Type B pancreatic cell (in vitro differentiated cells): ENCODE results near the gene LRP1B. TPM values are rescaled to one million over a fixed set of nuclear protein-coding genes. Genes with fewer than 3 reads are reported as not detected.
"Not testable (repeated sequence)": the region's sequence is repeated elsewhere in the genome, so short reads cannot be mapped to it uniquely, and the experiment has no call there.

Source experiments
- DNase-seq: peaks from one replicate; pipeline ENCODE4 v3.0.0; 2021; ENCODE audit warnings: mixed read lengths; ENCODE audit not compliant: unreplicated experiment; ENCODE audit errors: extremely low spot score
- H3K27ac Mint-ChIP-seq: 2 replicates; pipeline ENCODE4 v1.8.0; 2021; ENCODE audit warnings: mild to moderate bottlenecking, mixed read lengths
- H3K27me3 Mint-ChIP-seq: 2 replicates; pipeline ENCODE4 v1.8.0; 2021; ENCODE audit warnings: mixed read lengths
- H3K36me3 Mint-ChIP-seq: 2 replicates; pipeline ENCODE4 v1.8.0; 2021; ENCODE audit warnings: mixed read lengths
- H3K4me1 Mint-ChIP-seq: one replicate; pipeline ENCODE4 v1.8.0; 2021; ENCODE audit warnings: mixed read lengths; ENCODE audit not compliant: unreplicated experiment
- H3K4me3 Mint-ChIP-seq: 2 replicates; pipeline ENCODE4 v1.8.0; 2021; ENCODE audit warnings: mild to moderate bottlenecking, mixed read lengths
- H3K9me3 Mint-ChIP-seq: 2 replicates; pipeline ENCODE4 v1.8.0; 2021; ENCODE audit warnings: mixed read lengths
- total RNA-seq: library from RNA; stranded (reverse); gene quantifications from 2 replicates; pipeline ENCODE4 v1.2.1, GENCODE V29; 2021; ENCODE audit warnings: low replicate concordance
- TF ChIP-seq, protein P1 (sequence below): fragments of 200-600 bp; sonication (generic); conservative IDR thresholded peaks from 2 replicates; pipeline ENCODE4 v1.5.0; 2021; ENCODE audit warnings: antibody characterized with exemption, mild to moderate bottlenecking

Gene LRP1B
- total RNA-seq, 1 donor from 2014 or later = 16.0 TPM

DNA sequence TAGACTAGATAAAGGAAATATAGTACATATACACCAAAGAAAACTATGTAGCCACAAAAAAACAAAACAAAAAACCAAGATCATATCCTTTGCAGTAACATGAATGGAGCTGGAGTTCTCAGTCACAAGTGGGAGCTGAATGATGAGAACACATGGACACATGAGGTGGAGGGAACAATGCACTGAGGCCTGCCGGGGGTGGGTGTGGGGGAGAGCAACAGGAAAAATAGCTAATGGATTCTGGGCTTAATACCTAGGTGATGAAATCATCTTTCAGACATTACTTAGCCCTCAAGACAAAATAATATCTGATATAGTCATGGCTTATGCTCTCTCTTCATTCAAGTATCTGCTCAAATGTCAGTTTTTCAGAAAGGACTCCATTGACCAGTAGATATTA is 930.6 kb downstream of the LRP1B start:
- Mint-ChIP-seq H3K4me1 (no peaks in the 10 kb centered on the region), H3K27me3 (no peaks in the 10 kb centered on the region), H3K27ac (no peak overlapping the region), H3K36me3 (no peaks in the 10 kb centered on the region), H3K4me3 (no peak overlapping the region), H3K9me3 (no peaks in the 10 kb centered on the region)
- no peak for DNase-seq
- TF ChIP-seq, protein P1, sequence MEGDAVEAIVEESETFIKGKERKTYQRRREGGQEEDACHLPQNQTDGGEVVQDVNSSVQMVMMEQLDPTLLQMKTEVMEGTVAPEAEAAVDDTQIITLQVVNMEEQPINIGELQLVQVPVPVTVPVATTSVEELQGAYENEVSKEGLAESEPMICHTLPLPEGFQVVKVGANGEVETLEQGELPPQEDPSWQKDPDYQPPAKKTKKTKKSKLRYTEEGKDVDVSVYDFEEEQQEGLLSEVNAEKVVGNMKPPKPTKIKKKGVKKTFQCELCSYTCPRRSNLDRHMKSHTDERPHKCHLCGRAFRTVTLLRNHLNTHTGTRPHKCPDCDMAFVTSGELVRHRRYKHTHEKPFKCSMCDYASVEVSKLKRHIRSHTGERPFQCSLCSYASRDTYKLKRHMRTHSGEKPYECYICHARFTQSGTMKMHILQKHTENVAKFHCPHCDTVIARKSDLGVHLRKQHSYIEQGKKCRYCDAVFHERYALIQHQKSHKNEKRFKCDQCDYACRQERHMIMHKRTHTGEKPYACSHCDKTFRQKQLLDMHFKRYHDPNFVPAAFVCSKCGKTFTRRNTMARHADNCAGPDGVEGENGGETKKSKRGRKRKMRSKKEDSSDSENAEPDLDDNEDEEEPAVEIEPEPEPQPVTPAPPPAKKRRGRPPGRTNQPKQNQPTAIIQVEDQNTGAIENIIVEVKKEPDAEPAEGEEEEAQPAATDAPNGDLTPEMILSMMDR = no peak

DNA sequence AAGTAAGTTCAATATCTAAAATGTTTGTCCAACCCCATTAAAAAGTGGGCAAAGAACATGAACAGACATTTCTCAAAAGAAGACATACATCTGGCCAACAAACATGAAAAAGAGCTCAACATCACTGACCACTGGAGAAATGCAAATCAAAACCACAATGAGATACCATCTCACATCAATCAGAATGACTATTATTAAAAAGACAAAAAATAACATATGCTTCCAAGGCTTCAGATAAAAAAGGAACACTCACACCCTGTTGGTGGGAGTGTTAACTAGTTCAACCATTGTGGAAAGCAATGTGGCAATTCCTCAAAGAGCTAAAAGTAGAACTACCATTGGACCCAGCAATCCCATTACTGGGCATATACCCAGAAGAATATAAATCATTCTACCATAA is 931.1 kb downstream of the LRP1B start:
- no peak overlapping the region for H3K27ac Mint-ChIP-seq
- H3K4me1 Mint-ChIP-seq = no peaks in the 10 kb centered on the region
- H3K27me3 Mint-ChIP-seq = no peaks in the 10 kb centered on the region
- no peaks in the 10 kb centered on the region for H3K36me3 Mint-ChIP-seq
- H3K4me3 Mint-ChIP-seq = no peak overlapping the region
- TF ChIP-seq, protein P1 = no peak
- DNase-seq = no peak
- H3K9me3 Mint-ChIP-seq = no peaks in the 10 kb centered on the region

DNA sequence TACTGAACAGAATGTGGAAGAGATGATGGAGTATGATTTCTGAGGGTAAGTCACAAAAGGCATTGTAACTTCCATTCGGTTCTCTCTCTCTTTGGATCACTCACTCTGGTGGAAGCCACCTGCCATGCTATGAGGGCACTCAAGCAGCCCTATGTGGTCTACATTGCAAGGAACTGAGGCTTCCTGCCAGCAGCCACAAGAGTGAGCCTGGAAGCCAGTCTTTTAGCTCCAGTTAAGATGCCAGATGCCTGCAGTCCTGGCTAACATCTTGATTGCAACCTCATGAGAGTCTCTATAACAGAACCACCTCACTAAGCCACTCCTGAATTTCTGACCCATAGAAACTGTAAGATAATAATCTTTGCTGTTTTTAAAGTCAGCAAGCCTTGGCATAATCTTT is 935.7 kb downstream of the LRP1B start:
- Mint-ChIP-seq H3K9me3 (no peaks in the 10 kb centered on the region), H3K36me3 (no peaks in the 10 kb centered on the region), H3K27me3 (no peaks in the 10 kb centered on the region), H3K4me3 (no peak overlapping the region), H3K4me1 (no peaks in the 10 kb centered on the region), H3K27ac (no peak overlapping the region)
- no peak for DNase-seq
- TF ChIP-seq, protein P1 = no peak

DNA sequence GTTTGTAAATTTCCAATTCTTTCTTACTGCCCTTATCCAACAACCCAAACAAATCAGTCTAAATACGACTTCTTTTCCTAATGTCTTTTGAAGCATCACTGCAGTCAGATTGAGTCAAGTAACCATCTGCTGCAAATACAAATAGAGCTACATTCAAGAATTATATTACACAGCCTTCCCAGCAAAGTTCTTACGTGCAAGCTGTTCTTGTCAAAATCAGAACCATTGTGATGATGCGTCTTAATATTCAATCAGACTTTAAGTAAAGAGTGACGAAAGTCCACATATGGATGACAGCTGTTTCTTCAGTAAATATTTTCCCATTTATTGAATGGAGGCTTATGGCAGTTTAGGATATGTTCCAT is 943.8 kb downstream of the LRP1B start:
- H3K27ac Mint-ChIP-seq = no peak overlapping the region
- no peaks in the 10 kb centered on the region for H3K36me3 Mint-ChIP-seq
- H3K9me3 Mint-ChIP-seq = no peaks in the 10 kb centered on the region
- H3K4me1 Mint-ChIP-seq = peaks cover 15% of the 10 kb centered on the region
- TF ChIP-seq, protein P1 = no peak
- DNase-seq = no peak
- H3K4me3 Mint-ChIP-seq = no peak overlapping the region
- H3K27me3 Mint-ChIP-seq = no peaks in the 10 kb centered on the region

DNA sequence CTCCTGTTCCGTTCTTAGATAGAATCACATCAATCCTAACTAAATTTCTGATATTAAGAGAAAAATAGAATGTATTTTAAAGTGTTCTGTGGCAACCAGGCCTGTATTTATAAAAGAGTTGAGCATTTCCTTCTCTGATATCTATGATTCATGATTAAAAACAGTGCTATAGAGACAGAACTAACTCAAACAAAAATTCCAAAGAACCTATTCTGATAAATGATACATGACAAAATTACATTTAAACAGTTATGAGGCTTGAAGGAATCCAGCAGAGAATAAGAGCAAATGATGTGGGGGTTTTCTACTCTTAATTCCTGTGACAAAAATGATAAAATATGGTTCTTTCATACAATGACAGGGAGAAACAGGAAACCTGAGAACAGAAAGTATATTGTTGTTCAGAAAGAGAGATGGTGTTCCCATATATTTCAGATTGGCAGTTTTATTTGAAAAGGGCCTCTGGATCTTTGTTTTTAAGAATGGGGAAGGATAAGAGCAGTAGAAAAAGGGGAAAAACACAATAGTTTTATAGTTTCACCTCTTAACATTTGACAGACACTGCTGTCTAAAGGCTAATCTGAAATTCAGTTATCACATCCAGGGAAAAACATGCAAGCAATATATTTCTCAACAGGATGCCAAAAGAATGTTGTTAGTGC is 944.3 kb downstream of the LRP1B start:
- no peaks in the 10 kb centered on the region for H3K27me3 Mint-ChIP-seq
- no peak for DNase-seq
- TF ChIP-seq, protein P1 = no peak
- H3K27ac Mint-ChIP-seq = peak overlapping the region; percentile 1
- H3K4me3 Mint-ChIP-seq = no peak overlapping the region
- H3K36me3 Mint-ChIP-seq = no peaks in the 10 kb centered on the region
- H3K9me3 Mint-ChIP-seq = no peaks in the 10 kb centered on the region
- peaks cover 15% of the 10 kb centered on the region for H3K4me1 Mint-ChIP-seq

DNA sequence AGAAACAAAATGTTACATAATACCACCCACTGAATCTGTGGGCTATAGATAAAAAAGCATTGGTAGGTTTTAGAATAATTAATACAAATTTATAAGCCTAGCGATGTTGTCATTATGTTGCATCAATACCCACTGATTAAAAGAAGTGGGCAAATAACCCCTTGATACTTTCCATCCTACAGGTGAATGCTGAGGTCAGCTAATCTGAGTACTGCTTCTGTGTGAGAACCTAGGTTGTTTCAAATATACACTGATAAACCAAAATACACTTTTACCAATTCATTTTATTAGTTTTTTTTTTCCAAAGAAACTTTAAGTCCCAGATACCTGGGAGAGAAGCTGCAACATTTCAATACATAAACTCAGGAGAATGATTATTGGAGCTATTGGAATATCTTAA is 948.6 kb downstream of the LRP1B start:
- TF ChIP-seq, protein P1 = no peak
- no peaks in the 10 kb centered on the region for H3K27me3 Mint-ChIP-seq
- peaks cover 13% of the 10 kb centered on the region for H3K4me1 Mint-ChIP-seq
- peaks cover 7% of the 10 kb centered on the region for H3K9me3 Mint-ChIP-seq
- no peak for DNase-seq
- H3K36me3 Mint-ChIP-seq = no peaks in the 10 kb centered on the region
- no peak overlapping the region for H3K27ac Mint-ChIP-seq
- no peak overlapping the region for H3K4me3 Mint-ChIP-seq

DNA sequence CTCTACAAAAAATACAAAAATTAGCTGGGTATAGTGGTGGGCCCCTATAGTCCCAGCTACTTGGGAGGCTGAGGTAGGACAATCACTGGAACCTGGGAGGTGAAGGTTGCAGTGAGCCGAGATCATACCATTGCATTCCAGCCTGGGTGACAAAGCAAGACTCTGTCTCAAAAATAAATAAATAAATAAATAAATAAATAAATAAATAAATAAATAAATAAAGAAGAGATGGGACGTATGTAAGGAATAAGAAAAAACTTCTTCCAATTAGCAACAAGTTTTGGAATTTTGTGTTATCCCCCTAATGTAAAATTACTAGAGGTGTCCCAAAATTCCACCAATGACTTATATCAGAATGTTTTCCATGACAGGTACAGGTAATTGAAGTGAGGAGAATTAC is 961.7 kb downstream of the LRP1B start:
- not testable (repeated sequence) for H3K36me3 Mint-ChIP-seq, H3K4me3 Mint-ChIP-seq

More for the DNA sequence above, 961.7 kb downstream of the LRP1B start:
- not testable (repeated sequence) for H3K27me3 Mint-ChIP-seq, DNase-seq, H3K9me3 Mint-ChIP-seq, H3K27ac Mint-ChIP-seq, H3K4me1 Mint-ChIP-seq
